GM21390 (cell line): ENCODE data around the gene FRMPD4.

ENCODE experiments used
- ATAC-seq: cut with Tn5 transposase; IDR thresholded peaks from one replicate; pipeline ENCODE4 v1.9.1; 2021; ENCODE audit not compliant: unreplicated experiment

The FRMPD4 gene

DNA sequence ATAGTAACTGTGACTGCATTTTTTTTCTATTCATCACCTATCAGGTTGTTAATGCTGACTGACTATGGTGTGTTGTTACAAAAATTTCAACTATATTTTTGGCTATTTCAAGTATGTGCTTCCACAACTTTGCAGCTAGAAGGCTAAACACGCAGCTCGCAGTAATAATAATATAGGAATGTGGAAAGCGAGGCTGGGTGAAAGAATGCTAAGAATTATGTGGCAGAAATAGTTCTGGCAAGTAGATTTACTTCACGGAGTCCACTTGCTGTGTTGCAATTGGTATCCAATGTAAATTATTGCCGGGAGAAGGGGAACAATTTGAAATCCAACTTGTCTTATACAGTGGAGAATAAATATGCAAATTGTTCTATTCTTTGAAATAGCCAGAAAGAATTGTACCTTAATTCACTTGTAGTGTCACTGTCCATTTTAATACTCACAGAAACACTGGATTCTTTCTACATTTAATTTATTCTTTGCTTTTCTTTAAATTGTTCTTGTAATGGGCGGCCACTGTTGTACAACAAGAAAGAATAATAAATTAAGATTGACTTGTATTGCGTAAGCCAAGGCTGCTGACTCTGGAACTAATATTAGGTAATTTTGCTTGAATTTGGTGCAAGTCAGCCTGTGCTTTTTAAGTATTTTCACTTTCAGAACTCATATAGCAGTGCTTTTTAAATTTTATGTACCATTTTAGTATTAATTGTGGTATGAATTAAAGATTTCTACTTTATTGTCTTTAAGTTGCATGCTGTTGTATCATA, 154.9 kb downstream of the FRMPD4 start:
- ATAC-seq: no peak

DNA sequence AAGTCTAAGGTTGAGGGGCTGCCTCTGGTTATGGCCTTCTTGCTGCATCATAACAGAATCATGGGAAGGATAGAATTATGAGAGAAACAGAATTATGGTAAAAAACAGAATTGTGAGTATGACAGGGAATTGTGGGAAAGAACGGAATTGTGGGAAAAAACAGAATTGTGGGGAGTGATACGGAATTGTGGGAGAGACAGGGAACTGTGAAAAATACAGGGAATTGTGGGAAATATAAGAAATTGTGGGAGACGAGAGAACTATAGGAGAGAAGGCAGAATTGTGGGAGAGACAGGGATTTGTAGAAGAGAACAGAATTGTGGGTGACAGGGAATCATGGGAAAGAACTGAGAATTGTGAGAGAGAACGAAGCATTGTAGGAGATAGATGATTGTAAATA, 159.1 kb downstream of the FRMPD4 start:
- ATAC-seq: no peak

DNA sequence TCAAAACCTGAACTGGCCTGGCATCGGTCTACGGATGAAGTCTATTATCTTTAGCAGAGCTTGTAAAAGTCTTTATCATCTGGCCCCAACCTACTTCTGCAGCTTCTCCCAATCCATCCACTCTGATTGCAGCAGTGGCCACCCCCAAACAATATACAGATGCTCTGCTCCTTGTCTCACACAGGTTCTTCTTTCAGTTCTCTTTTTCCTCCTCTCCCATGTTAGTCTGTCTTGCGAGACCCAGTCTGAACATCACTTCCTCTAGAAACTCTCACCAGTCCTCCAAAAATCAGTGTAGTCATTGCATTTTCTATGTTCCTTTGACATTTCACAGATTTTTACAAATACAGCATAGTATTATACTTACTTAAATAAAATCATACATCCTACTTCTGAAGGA, 163.0 kb downstream of the FRMPD4 start:
- no peak for ATAC-seq

DNA sequence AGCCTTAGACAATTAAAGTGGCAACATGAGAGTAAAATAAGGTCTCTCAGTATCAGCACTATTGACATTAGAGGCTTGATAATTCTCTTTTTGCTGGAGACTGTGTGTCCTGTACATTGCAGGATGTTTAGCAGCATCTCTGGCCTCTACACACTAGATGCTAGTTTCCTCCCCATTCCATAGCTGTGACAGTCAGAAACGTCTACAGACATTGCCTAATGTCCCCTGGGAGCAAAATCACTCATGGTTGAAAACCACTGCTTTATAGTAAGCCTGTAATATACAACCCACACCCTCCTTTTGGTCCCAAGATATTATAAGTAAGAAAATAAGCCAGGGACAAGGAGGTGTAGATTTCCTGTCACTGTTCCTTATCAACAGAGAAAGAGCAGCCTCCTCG, 166.0 kb downstream of the FRMPD4 start:
- ATAC-seq: no peak

DNA sequence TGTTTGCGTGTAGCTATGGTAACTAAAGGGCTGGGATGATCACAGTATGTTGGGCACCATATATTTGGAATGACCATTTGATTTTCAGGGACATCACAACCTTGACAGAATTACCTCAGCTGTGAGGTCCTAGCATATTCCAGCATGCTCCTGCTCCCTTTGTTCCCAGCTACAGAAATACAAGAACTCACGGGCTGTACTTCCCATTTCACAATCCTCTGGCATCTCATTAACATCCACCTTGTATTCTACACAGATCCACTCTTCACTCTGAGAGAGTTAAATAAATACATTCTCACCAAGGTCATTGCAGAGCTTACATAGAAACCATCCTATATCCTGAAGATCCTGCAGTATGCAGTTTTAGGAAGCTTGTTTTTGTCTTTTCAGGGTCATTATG, 169.7 kb downstream of the FRMPD4 start:
- ATAC-seq: no peak

DNA sequence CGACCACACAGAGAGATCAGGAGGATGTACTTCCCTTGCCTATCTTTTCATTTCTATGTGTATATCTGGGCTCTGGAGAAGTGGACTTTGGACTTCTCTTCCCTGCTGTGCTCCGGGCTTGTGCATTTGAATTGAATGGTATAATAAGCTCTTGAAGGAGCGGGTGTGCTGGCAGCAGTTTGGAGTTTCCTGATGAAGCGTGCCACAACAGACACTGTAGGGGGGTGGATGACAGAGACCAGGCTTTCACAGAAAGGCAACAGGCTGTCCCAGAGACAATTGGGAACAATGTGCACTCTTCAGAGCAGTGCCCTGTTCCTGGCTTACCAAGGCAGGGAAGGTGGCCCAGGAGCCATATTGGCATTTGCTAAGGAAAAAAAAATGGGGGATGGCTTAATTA, 170.1 kb downstream of the FRMPD4 start:
- no peak for ATAC-seq

DNA sequence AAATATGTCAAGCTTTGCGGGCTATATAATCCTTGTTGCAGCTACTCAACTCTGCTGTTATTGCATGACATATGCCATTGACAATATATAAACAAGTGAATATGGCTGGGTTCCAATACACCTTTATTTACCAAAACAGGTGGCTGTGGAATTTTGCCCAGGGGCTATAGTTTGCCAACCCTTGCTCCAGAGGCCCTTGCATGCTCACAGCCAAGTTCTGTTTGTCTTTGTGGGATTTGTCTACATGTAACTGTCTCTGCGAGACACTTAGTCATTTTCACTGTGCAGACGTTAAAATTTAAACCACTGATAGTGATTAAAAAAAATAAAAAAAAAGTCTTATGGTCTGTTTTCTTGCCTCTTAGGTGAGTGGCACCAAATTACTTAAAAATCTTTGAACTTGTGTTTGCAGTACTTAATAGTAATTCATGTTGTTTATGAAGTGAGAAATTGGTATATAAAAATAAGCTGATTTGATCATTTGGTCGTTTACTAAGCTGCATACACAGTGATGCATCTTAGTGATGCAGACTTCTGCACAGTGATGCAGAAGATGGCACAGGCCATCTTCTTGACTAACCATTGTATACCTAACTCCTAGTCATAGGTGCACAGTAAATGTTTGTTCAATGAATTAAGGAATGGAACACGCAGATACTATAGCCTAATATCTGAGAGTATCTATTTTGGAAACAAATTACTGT, 170.9 kb downstream of the FRMPD4 start:
- ATAC-seq: no peak

DNA sequence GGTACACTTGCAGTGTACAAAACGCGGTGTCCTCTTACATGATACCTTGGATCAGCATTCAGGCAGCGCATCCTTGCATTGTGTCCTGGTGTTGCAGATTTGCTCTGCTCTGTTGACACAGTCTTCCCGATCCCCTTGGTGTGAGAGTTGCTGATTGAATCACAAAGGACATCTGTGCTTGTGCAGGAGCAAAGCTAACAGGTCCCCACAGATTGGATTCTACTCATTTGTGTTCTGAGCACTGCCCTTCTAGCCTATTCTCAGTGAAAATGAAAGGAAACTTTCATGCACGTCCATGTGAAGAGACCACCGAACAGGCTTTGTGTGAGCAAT, 171.4 kb downstream of the FRMPD4 start:
- ATAC-seq: no peak

DNA sequence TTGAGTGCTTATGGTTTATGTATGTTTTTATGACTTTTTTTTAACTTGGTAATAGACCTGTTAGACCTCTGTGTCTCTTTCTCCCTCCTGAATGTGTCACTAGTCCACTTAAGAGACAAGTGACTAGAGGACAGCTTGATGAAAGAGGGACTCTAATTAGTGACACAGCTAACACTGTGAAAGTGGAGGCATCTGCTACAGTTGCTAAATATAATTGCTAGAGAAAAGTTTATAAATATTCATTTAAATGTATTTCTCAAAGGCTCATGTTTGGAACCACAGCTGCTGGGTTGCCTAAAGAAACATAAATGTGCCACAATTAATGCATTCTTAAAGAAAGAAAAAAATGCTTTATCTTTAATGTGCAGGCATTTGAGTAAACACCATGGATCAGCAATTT, 176.4 kb downstream of the FRMPD4 start:
- no peak for ATAC-seq

DNA sequence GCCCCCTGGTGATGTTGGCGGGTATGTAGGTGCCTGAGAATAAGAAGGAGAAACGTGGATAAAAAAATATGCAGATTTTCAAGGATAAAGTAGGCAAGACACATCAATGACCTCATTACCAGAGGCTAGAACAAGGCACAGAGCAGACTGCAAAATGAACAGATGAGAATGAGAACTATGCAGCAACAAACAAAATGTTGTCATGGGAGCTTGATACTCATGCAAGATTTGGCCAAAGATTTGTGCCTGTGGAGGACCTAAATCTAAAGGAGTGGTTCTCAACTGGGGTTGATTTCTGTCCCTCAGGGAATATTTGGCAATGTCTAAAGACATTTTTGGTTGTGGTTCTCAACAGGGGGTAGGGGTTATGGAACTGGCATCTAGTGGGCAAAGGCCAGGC, 177.3 kb downstream of the FRMPD4 start:
- no peak for ATAC-seq

DNA sequence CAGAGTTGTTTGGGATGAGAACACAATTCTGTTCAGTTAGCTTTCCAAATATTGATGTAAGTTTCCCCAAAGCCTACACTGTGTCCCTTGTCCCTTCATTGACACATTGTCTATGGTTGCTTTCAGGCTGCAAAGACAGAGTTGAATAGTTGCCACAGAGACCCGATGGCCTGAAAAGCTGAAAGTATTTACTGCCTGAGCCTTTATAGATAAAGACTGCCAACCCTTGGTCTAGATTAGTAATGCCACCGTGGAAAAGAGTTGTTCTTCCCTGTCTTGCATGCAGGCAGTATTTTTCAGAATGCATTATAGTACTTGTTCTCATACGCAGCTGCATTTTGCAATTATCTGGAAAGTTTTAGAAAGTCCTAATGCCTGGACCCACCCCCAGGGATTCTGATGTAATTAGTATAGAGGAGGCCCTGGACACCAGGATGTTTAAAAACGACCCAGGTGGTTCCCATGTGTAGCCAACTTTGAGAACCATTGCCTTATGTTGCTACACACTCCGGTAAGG, 180.8 kb downstream of the FRMPD4 start:
- no peak for ATAC-seq

DNA sequence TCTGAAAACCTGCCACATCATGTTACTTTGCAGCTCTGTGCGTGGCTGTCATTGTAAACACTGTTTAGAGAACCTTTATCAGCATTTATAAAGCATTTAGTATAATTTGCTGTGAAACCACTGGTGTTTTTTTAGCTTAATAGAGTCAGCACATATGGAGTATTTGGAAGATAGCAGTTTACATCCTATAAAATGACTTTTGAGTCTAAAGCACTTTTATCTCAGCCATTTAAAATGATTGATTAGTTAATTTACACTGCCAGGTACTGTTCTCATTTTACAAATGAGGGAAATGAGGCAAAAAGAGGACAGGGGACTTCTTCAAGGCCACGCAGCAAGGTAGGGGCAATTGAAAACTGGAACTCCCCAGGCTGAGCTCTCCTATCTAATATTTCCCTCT, 181.7 kb downstream of the FRMPD4 start:
- ATAC-seq: no peak

DNA sequence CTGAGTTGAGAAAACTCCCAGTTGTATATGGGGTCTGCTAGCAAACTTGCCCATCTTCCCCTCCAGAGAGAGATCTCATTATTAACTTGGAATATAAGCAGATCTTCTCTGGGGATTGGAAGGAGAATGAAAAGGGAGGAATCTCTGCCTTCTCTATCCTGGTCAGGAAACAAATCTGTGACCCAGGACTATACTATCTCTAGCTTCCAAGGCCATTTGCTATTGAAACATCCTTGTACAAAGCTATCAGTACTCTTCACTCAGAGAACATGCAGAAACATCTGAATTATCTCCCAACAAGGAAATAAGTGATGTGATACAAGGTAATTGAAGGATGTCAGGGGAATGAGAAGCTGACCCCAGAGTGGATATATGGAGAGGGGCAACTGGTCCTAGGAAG, 183.8 kb downstream of the FRMPD4 start:
- no peak for ATAC-seq

DNA sequence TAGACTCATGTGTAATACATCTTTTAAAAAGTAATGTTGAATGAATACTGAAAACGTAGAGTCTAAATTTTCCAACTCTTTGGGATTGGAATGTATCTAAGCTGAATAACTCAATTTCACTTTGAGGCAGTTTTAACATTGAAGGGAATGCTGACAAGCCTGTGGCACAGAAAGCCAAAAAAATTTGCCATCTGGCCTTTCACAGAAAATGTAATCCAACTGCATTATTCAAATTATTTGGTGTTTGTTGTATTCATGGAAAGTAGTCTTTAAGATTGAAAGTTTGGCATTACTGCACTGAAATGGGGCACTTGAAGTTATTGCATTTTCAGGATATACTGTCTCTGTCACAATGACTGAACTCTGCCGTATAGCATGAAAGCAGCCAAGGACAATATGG, 186.9 kb downstream of the FRMPD4 start:
- ATAC-seq: no peak

DNA sequence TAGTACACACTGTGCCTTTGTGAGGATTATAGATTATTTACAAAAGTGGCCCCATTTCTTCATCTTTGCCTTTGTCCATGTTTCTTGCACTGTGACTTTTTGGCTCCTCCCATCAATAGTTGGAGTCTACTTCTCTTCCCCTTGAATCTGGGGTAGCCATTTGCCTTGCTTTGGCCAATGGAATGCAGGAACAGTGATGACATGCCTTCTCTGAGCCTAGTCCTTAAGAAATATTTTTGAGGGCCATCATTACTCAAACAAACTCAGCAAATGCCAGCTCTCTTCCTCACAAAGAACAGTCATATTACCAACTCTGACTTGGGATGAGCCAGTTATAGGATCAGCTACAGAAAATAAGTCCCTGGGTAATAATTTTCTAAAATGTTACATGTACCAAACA, 189.6 kb downstream of the FRMPD4 start:
- ATAC-seq: no peak

DNA sequence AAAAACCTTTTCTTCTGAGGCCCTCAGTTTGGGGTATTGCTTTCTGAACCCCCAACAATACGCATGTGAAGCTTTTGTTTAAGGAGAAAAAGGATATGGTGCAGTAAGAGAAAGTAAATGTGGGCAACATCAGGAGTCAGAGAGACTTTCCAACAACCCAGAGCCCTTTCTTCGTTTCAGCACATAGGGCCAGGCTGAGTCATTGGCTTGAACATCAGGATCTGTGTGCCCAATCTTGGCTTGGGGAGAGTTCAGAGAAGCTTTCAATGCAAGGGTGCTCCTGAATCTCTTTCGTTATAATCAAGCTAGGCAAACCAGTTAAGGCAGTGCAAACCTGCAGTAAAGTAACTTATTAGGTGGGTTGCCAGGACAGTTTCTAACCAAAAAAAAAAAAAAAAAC, 191.2 kb downstream of the FRMPD4 start:
- ATAC-seq: no peak

DNA sequence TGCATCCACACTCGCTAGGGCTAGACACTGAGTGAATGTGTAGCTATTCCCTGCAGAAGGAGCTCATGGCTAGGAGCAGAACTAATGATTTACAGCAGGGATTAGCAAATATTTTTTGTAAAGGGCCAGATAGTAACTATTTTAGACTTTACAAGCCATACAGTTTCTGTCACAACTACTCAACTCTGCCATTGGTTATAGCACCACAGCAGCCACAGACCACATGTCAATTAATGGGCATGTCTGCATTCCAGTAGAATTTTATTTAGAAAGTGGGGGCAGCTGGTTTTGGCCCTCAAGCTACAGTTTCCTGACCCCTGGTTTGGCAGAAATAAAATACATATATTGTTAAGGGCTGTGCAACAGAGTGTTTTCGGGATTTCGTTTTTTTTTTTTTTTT, 192.6 kb downstream of the FRMPD4 start:
- no peak for ATAC-seq

DNA sequence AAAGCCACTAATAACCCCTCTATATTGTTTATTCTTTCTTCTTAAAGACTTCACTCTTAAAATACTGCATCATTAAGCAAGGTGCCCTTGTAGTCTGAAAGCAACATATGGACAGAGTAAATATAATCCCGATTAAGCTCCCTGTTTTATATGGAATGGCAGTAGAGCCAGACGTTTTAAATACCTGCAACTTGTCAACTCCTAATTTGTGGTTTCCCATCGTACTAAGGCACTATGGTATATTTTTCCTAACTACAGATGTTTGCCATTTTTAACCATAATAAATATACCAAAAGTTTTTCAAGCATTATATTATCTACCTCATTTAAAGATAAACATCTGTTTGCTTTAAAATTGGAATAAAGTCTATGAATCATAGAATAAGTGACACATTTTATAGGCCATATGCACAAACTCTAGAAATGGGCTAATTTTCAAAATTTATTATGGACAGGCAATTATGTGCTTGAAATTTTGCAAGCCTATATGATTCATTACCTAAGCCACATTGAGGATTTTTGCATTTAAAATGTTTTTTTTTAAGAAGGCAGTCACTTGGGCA, 194.6 kb downstream of the FRMPD4 start:
- no peak for ATAC-seq

DNA sequence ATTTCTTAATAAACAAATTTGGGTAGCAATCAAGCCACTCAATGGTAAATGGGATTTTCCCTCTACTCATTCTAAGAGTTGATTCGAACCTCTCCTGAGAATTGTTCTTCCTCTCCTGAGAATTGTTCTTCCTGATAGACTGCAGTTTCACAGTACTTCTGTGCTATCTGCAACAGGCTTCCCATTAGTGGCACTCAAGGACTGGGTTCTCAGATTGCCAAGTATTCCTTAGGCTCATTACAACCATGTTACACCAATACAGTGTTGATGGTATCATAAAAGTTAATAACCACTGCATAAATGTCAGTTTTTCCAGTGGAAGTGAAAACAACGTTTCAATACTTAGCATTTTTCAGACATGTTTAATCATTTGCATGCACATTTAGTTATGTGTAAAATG, 201.6 kb downstream of the FRMPD4 start:
- no peak for ATAC-seq

DNA sequence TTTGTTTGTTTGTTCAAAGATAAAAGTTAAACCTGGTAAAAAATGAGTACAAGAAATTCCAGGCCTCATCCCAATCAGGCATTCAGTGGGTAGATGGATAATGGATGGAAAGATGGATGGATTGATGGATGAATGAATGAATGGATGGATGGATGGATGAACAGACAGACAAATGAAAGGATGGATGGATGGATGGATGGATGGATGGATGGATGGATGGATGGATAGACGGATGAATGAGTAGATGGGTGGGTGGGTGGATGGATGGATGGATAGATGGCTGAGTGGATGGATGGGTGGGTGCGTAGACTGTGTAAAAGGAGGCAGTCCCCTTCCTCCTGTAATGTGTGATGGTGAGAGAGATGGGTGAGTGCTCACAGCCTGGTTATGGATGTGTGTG, 206.7 kb downstream of the FRMPD4 start:
- no peak for ATAC-seq

DNA sequence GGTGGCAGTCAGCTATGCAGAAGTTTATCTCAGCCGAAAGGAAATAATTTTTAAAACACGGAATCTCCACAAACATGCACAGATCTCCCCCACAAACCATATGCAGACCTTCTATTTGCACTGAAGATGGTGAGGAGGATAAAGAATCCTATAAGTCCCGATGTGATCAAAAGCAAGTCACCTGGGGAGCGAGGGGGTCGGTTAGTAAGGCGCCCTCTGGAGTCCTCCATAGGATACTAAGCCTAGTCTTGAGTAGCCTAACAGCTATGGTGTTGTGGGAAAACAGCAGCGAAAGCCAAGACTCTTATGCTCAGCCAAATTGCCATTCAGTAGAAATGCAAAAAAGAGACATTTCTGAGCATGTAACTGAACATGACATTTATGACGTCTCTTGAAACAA, 210.9 kb downstream of the FRMPD4 start:
- no peak for ATAC-seq

DNA sequence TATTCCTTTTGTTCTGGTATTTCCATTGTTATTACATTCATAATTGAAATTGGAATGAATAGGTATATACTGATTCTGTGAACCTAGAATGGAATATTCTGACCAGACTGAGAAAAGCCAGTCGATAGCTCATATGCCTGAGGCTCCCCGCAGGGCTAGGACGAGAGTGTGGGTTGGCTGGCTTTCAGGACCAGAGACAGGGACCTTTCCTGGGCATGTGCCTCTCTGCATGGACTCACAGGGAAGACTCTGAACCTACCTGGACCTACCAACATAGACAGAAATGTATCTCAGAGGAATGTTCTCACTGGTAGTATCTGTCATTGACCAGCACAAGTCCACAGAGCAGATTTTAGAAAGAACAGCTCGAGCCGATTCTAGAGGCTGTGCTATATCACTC, 214.6 kb downstream of the FRMPD4 start:
- no peak for ATAC-seq
